Stimulated activated naive CD8-positive, alpha-beta T cell treated with anti-CD3 and anti-CD28 coated beads, Interleukin-15, Interleukin-2, amounts not matched to agents 100 U/mL and 50 U/mL, for 24 hours (primary cell): ENCODE measurements around the gene EOLA2.
"Not testable (repeated sequence)": the region's sequence is repeated elsewhere in the genome, so short reads cannot be mapped to it uniquely, and the experiment has no call there.

Source experiments
- ATAC-seq: fragments of 150-1000 bp; cut with Tn5 transposase; one replicate; pipeline ENCODE4 v1.10.0; 2021
- DNase-seq: peaks from one replicate; pipeline ENCODE4 v3.0.0; 2021

Gene EOLA2

DNA sequence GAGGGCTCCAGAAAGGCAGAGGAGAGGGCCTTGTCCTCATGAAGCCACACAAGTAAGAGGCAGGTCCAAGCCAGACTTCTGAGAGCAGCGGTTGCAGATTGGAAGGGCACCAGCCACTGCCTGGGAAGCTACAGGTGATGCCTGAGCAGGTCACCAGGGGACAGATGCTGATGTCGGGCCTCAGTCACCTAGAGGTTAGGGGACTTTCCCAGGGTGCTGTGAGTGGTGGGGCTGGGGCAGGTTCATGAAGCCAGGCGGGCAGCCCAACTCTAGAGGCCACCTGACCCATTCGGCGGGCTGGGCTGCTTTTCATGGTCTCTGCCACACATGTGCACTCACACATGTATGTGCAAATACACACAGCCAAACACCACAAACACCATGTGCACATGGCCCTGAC lies 5.3 kb downstream of the EOLA2 start:
- not testable (repeated sequence) for ATAC-seq, DNase-seq

DNA sequence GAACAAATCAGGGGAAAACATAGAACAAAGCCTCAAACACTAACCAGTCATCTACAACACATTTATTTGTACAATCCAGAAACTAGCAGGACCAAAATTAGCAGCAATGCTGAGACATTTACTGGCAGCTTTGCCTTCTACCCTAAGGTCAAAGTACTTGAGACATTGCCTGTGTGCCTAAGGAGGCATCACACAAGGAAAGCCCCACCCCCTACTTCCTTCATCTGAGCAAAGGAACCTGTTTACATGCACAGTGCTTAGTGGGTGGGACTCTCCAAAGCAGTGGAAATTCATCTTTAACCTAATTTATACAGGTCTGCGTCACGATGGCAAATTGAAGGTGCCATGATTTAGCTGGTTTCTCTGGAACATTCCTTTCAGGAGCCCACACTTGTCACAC lies 6.1 kb downstream of the EOLA2 start:
- ATAC-seq, DNase-seq: not testable (repeated sequence)

DNA sequence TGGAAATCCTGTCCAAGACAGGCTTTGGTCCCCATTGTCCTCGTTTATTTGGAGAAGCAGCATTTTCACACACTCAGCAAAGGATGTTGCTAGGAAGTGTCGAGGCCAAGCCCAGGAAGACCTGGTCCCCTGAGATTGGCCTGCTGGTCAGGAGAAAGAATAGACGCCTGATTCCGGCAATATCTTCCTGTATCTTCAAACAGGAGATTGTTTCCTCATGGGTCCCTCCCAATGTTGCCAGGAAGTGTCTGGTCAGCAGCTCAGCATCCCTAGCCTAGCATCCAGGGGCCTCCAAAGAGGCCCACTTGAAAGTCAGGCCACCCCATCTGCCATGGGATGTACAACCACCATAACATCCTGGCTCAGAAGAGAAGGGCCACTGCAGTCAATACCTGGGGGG lies 6.9 kb downstream of the EOLA2 start:
- ATAC-seq, DNase-seq: not testable (repeated sequence)

DNA sequence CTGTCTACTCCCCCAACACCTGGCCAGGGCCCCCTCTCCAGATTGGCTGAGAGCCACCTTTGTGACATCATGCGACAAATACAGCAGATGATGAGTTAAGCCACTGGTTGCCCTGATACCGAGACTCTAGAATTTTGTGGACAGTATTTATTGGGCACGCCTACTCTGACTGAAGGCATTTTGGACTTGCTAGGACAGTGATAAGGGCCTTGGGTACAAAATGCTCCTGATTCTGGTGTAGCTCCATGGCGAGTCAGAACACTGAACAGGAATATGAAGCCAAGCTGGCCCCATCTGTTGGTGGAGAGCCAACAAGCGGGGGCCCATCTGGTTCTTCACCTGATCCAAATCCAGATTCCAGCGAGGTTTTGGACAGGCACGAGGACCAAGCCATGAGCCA lies 8.9 kb downstream of the EOLA2 start, which contains the start of gene HSFX4:
Gene HSFX4, plus strand, starts transcription at position 174 of the 400 bp plus-strand sequence. Its CDS starts 72 bp downstream, at position 246.
- DNase-seq: not testable (repeated sequence)

DNA sequence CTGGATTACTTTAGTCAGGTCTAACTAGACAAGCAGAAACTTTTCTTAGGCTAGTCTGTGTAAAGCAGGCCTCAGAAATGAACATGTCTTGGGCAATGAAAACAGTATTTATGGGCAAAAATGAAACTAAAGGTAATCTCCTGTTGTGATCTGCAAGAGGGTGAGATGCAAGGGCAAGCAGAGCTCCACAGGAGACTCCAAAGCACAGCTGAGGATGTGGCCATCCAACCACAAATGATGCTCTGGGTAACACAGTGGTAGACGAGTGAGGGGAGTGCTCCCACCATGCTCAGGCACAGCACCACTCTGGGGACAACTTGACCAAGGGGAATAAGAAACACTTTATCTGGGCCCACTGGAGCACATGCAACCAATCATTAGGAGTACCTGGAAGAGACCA lies 9.7 kb downstream of the EOLA2 start:
- not testable (repeated sequence) for DNase-seq, ATAC-seq

More for the DNA sequence above, 8.9 kb downstream of the EOLA2 start, which contains the start of gene HSFX4:
- ATAC-seq: not testable (repeated sequence)

DNA sequence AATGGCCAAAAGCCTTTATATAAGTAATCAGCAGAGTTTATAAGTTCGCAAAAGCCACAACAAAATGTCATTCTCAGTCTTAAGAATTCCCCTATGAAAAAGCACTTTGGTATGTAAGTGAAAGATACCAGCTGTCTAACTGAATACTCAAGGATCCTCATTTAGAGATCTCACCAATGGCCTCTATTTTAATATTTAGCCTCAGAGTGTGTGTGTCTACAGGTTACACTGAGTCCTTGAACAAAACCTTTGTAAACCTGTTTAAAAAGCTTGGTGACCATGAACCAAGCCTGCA lies 10.4 kb downstream of the EOLA2 start:
- ATAC-seq: peak; percentile 54
- DNase-seq: not testable (repeated sequence)

DNA sequence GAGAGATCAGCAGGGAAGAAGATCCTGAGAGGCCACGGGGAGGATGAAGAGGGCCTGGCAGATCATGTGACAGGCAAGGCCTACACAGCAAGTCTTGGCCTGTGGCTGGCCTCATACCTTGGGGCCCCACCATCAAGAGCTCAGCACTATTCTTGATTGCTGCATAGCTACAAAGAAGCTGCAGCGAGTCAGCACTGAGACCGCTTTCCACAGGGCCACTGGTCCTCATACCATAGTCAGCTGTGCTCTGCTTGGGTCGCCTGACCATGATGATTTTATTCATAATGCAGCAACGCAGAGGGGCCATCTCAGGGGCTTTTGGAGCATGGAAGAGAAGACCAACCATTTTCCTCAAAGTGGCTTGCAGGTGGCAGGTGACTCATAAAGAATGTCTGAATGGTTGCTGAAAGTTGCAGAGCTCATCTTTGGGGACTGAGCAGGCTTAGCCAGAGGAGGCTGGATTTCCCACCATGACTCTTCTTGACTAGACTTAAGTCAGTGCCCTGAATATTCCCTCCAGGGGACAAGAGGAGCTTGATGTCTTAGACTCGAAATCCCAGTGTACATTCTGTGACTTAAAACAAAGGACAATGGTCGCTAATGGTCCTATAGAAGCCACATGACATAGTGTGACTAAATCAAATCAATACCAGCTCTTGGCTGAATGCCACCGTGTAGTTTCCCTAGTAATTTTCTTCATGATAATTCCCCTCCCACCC lies 10.9 kb downstream of the EOLA2 start:
- DNase-seq: not testable (repeated sequence)
- peak; percentile 65 for ATAC-seq

DNA sequence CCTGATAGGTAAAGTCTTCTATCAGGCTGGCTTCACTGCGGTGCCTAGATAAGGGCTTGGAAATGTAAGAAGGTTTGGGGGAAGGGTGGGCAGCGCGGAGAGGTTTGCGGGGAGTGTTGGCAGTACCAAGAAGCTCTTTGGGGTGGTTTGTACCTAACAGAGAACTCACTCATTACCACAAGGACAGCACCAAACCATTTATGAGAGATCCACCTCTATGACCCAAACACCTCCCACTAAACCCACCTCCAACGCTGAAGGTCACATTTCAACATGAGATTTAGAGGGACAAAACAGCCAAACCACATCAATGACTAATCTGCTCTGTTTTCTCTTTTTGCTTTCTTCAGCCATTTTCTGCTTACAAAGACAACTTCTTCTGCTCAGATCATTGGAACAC lies 13.9 kb downstream of the EOLA2 start:
- ATAC-seq: peak; percentile 38

DNA sequence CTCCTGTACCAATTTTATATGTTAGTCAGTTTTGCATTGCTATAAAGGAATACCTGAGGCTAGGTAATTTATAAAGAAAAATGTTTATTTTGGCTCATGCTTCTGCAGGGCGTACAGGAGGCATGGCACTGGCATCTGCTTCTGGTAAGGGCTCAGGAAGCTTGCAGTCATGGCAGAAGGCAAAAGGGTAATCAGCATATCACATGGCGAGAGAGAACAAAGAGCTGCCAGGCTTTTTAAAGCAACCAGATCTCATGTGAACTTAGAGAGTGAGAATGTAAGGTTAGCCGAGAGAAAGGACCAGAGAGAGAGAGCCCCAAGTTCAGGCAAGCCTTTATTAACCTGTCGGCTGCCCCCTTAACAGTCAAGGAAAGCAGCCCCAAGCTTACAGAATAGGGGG lies 14.5 kb downstream of the EOLA2 start:
- not testable (repeated sequence) for DNase-seq, ATAC-seq

More for the DNA sequence above, 13.9 kb downstream of the EOLA2 start:
- DNase-seq: not testable (repeated sequence)

DNA sequence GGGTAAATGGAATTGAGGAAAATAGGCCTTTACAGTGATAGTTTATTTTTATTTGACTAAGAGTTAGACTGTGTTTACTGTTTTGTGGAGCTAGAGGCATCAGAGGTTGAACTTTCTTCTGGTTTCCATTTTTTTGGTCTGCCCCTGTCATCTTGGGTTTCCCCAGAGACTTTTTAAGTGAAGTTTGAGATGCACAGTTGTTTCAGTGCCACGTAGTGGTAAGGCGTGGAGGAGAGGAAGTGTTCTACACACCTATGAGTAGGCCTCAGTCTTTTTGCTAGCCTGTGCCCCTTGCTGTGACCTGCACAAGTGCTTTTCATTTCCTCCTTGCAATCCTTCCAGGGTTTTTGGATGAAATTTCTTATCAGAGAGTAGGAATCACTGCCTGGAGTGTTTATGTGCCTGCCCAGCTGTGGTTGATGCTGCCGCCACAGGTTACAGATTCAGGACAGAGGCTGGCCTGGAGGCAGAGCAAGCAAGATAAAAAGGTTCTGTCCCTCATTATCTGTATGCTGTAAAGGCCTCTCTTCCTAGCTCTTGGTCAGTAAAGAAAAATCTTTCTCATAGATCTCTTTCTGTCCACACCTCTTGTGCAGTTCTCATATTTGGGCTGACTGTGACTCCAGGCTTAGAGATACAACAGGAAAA lies 21.4 kb downstream of the EOLA2 start:
- DNase-seq (no peak), ATAC-seq (peak; percentile 78)

DNA sequence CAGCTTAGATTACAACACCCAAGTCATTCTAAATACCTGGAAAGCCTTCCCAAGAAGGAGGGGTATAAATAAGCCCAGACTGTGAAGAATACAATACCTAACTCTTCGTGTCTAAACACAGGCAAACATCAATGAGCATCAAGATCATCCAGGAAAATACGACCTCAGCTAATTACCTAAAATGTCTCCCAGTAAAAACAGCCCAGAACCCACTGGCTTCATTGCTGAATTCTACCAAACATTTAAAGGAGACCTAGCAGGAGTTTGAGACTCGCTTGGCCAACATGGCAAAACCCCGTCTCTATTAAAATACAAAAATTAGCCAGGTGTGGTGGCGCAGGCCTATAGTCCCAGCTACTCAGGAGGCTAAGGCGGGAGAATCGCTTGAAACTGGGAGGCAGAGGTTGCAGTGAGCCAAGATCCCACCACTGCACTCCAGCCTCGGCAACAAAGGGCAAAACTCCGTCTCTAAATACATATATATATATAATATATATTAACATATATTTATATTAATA lies 28.1 kb downstream of the EOLA2 start:
- DNase-seq: no peak

DNA sequence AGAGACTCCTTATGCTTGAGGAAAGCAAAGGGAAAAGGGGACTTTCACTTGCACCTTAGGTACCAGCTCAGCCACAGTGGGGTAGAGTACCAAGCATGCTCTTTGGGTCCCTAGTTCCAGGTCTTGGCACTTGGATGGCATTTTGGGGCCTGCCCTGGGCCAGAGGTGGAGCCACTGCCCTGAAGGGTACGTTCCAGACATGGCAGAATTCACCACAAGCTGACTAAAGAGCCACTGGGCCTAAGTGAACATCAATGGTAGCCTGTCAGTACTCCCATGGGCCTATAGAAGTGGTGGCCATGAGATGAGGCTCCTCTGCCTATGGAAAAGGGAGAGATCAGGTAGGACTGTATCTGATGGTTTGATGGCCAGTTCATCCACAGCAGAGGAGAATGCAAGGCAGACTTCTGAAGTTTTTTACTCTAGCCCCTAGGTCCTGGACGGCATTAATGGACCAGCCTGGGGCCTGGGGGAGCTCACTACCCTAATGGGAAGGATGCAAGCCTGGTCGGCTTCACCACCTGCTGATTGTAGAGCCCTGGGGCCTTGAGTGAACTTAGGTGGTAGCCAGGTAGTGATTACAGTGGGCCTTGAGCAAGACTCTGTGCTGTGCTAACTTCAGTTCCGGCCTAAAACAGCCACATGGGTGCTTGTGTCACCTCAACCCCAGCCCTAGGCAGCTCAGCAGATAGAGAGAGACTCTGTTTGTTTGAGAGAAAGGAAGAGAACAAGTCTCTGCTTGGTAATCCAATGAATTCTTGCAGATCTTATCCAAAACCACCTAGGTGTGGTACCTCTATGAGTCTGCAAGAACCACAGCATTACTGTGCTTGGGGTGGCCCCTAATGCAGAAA lies 28.7 kb downstream of the EOLA2 start:
- DNase-seq (no peak), ATAC-seq (peak; percentile 46)

More for the DNA sequence above, 28.1 kb downstream of the EOLA2 start:
- no peak for ATAC-seq

DNA sequence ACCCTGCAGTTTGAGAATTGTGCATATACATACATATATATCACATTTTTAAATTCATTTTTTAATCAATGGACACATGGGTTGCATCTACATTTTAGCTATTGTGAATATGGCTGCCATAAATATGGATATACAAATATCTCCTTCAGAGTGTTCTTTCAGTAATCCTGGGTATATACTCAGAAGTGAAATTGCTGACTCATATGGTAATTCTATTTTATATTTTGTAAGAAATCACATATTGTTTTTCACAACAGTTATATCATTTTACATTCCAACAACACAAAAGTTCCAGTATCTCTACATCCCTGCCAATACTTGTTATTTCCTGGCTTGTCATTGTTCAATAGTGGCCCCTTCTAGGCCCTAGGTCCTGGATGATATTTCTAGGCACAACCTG lies 29.6 kb downstream of the EOLA2 start:
- ATAC-seq: no peak

DNA sequence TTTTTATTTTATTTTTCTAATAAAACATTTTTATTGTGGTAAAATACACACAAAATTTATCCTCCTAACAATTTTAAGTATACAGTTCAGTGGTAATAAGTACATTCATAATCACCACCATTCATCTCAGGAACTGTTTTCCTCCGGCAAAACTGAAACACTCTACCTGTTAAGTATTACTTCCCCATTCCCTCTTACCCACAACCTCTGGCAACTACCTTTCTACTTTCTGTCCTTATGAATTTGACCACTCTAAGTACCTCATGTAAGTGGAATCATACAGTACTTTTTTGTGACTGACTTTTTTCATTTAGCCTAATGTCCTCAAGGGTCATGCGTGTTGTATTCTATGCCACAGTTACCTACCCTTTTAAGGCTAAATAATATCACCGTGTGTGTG lies 30.0 kb downstream of the EOLA2 start:
- ATAC-seq: no peak
- no peak for DNase-seq

More for the DNA sequence above, 29.6 kb downstream of the EOLA2 start:
- no peak for DNase-seq

DNA sequence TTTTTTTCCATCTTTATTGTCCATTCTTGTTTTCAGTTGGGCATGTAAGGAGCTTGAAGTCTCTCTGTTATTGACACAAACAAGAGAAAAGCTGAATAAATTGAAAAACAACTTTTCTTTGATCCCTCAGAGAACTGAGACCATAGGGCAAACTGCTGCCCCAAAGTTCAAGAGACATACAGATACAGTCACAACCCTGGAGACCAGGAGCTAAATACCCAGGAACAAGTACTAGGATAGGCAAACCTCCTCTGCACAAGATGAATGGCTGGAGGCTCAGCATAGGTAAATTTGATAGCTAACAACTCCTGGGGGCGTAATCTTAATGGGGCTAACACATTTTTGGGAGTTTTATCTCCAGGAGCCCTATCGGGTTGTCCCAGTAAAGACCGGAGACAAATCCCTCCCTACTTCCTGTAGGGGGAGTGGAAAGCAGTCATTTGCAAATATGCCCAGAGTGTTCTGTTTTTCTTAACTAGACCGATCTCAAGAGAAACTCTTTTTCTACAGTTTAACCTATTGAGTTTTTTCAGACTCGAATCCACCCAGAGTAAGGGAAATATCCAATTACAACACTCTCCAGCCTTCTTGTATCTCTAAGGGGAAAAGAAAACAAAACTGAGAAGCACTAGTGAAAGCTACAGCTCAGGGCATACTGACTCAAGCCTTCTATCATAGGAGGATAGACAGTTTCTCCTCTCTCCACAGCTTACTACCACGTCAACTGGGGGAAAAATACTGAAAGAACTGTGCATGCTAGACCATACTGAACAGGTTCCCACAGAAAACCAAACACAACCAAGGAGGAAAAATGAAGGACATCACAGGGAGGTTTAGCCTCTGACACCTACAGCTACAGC lies 34.2 kb downstream of the EOLA2 start:
- ATAC-seq: peak; percentile 40
- DNase-seq: no peak

DNA sequence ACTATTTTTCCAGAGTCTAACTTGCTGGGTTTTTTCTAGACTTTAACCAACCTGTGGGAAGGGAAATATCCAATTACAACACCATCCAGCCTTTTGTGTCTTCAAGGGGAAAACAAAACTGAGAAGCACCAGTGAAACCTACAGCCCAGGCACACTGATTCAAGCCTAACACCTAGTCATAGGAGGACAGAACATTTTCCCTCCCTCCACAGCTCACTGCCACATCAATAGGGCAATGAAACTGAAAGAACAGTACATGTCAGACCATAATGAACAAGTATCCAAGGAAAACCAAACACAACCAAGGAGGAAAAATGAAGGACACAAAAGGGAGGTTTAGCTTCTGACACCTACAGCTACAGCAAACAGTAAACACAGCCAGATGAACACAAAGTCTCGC lies 39.7 kb downstream of the EOLA2 start:
- ATAC-seq (peak; percentile 68), DNase-seq (no peak)

DNA sequence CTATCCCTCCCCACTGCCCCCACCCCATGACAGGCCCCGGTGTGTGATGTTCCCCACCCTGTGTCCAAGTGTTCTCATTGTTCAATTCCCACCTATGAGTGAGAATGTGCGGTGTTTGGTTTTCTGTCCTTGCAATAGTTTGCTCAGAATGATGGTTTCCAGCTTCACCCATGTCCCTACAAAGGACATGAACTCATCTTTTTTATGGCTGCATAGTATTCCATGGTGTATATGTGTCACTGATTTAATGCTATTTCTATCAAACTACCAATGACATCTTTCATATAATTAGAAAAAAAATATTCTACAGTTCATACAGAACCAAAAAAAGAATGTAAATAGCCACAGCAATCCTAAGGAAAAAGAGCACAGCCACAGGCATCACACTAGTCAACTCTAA lies 47.5 kb downstream of the EOLA2 start:
- not testable (repeated sequence) for ATAC-seq

More for the DNA sequence above, 47.5 kb downstream of the EOLA2 start:
- not testable (repeated sequence) for DNase-seq
